Esophagus squamous epithelium (tissue), 5 donors: ENCODE measurements around the gene SNW1. TPM values are rescaled to one million over a fixed set of nuclear protein-coding genes. Genes with fewer than 3 reads are reported as not detected.

Experiments used
- DNase-seq: peaks from one replicate; lab custom pipeline; 2025; lab: John Stamatoyannopoulos, UW
- H3K27ac ChIP-seq, 4 donors: fragments of 200-600 bp; sonication (generic); one replicate each; pipeline ENCODE4 v1.5.1; 2016 to 2019; ENCODE audit warnings: mild to moderate bottlenecking in 1 of 4
- H3K27me3 ChIP-seq, 4 donors: fragments of 200-600 bp; sonication (generic); 1 replicate in 3 of 4; 2 replicates in 1 of 4; pipeline versions ENCODE4 v1.5.1 to v1.6.0; 2017 to 2021; ENCODE audit warnings: antibody characterized with exemption in 1 of 4
- H3K36me3 ChIP-seq, 3 donors: fragments of 200-600 bp; sonication (generic); one replicate each; pipeline ENCODE4 v1.5.1; 2016 to 2019
- H3K4me1 ChIP-seq, 3 donors: fragments of 200-600 bp; sonication (generic); one replicate each; pipeline ENCODE4 v1.5.1; 2017 to 2019
- H3K4me3 ChIP-seq, 4 donors: fragments of 200-600 bp; sonication (generic); 1 replicate in 3 of 4; 2 replicates in 1 of 4; pipeline ENCODE4 v1.5.1; 2016 to 2019; ENCODE audit warnings: mild to moderate bottlenecking in 2 of 4, moderate library complexity in 1 of 4
- H3K9me3 ChIP-seq, 3 donors: fragments of 200-600 bp; sonication (generic); one replicate each; pipeline ENCODE4 v1.5.1; 2016 to 2019
- CTCF ChIP-seq, 6 experiments: fragments of 450-650 bp in 4 of 6; fragments of 200-600 bp in 2 of 6; sonication (generic) in 2 of 6; IDR thresholded peaks; one replicate each; pipeline ENCODE4 v1.5.1; 2016 to 2019; ENCODE audit warnings: antibody characterized with exemption in 6 of 6, mild to moderate bottlenecking in 4 of 6, moderate library complexity in 4 of 6
- POLR2A ChIP-seq, 4 donors: fragments of 450-650 bp; IDR thresholded peaks; one replicate each; pipeline ENCODE4 v1.6.1; 2017; ENCODE audit warnings: antibody characterized with exemption in 4 of 4, mild to moderate bottlenecking in 4 of 4, moderate library complexity in 3 of 4
- WGBS, 2 donors: methylation state at CpG; one replicate each; pipeline ENCODE4 v1.1.5; 2018; 5-methylcytosine and 5-hydroxymethylcytosine counted together
- intact Hi-C: fragments of 100-400 bp; cut with DNase I; formaldehyde crosslinking; loops from one replicate; pipeline ENCODE4 v1.15.0; 2022
- total RNA-seq, 4 donors: library from RNA; depleted of rRNA; stranded (reverse); fragments of >200 nt; gene quantifications; one replicate each; pipeline ENCODE4 v1.1.0, GENCODE V29; 2016
- donor health status: DM: yes; HTN: yes; CAD: no.

SNW1 gene
- total RNA-seq, 4 donors from 2014 or later: 23.1 to 45.4 (median 40.1) TPM

GRCh38 chr14:77746064-77746702 is 14.8 kb downstream of the SNW1 start:
- TF ChIP-seq POLR2A (IDR thresholded peaks at IDR 0.05) (no peak), CTCF (IDR thresholded peaks at IDR 0.05) (no peak)
- no peak overlapping the region for H3K4me3 ChIP-seq
- H3K36me3 ChIP-seq: peaks cover 11 to 98% (median 12%) of the 10 kb centered on the region in 3 donors
- H3K27ac ChIP-seq: no peak overlapping the region
- H3K27me3 ChIP-seq: no peaks in the 10 kb centered on the region
- intact Hi-C loops: no loop called here
- WGBS, 2 donors: 53 to 62% methylated on average over 4 of the region's 4 CpGs
- no peak for DNase-seq
- no peaks in the 10 kb centered on the region for H3K9me3 ChIP-seq
- H3K4me1 ChIP-seq: no peaks in the 10 kb centered on the region

GRCh38 chr14:77741438-77741837 is 19.5 kb downstream of the SNW1 start:
- Histone ChIP-seq H3K27me3 (no peaks in the 10 kb centered on the region), H3K4me3 (no peak overlapping the region), H3K27ac (no peak overlapping the region), H3K4me1 (peaks cover 0 to 12% (median 0%) of the 10 kb centered on the region in 3 donors), H3K9me3 (no peaks in the 10 kb centered on the region), H3K36me3 (peaks cover 11 to 100% (median 27%) of the 10 kb centered on the region in 3 donors)
- 85 to 86% methylated on average over 2 of the region's 2 CpGs for WGBS, 2 donors
- TF ChIP-seq CTCF (IDR thresholded peaks at IDR 0.05) (no peak), POLR2A (IDR thresholded peaks at IDR 0.05) (no peak)
- no peak for DNase-seq
- intact Hi-C loops: no loop called here

- intact Hi-C loops: no loop called here
- no peak for DNase-seq
- TF ChIP-seq CTCF (IDR thresholded peaks at IDR 0.05) (no peak), POLR2A (IDR thresholded peaks at IDR 0.05) (no peak)
- Histone ChIP-seq H3K27ac (peak overlapping the region in 2 of 4 donors; percentile 3 to 29), H3K9me3 (no peaks in the 10 kb centered on the region), H3K4me1 (peaks cover 0 to 12% (median 0%) of the 10 kb centered on the region in 3 donors), H3K4me3 (no peak overlapping the region), H3K27me3 (no peaks in the 10 kb centered on the region), H3K36me3 (peaks cover 4 to 100% (median 49%) of the 10 kb centered on the region in 3 donors)
- 48 to 63% methylated on average over 7 of the region's 7 CpGs for WGBS, 2 donors
Observed at GRCh38 chr14:77738559-77739250, 22.3 kb downstream of the SNW1 start.

GRCh38 chr14:77730976-77731497 is 29.9 kb downstream of the SNW1 start:
- DNase-seq: no peak
- no peaks in the 10 kb centered on the region for H3K4me1 ChIP-seq
- no peak overlapping the region for H3K4me3 ChIP-seq
- no peaks in the 10 kb centered on the region for H3K9me3 ChIP-seq
- TF ChIP-seq CTCF (IDR thresholded peaks at IDR 0.05): no peak
- TF ChIP-seq POLR2A (IDR thresholded peaks at IDR 0.05): no peak
- H3K36me3 ChIP-seq: peaks cover 11 to 100% (median 71%) of the 10 kb centered on the region in 3 donors
- intact Hi-C loops: no loop called here
- WGBS, 2 donors: 80% methylated on average over 3 of the region's 3 CpGs
- H3K27me3 ChIP-seq: no peaks in the 10 kb centered on the region
- H3K27ac ChIP-seq: no peak overlapping the region

GRCh38 chr14:77722301-77722700 is 38.7 kb downstream of the SNW1 start:
- Histone ChIP-seq H3K4me1 (no peaks in the 10 kb centered on the region), H3K4me3 (no peak overlapping the region), H3K27ac (no peak overlapping the region), H3K27me3 (no peaks in the 10 kb centered on the region), H3K36me3 (peaks cover 15 to 100% (median 35%) of the 10 kb centered on the region in 3 donors), H3K9me3 (no peaks in the 10 kb centered on the region)
- intact Hi-C loops: no loop called here
- no peak for DNase-seq
- TF ChIP-seq CTCF (IDR thresholded peaks at IDR 0.05): no peak
- TF ChIP-seq POLR2A (IDR thresholded peaks at IDR 0.05): no peak
- 97 to 100% methylated on average over 3 of the region's 3 CpGs for WGBS, 2 donors
